ENCODE results near the gene GOLT1B.

- no peak for TF ChIP-seq TFAP4 (IDR thresholded peaks at IDR 0.05; ENCODE audit: borderline replicate concordance, low read depth)
- TF ChIP-seq JUND (CRISPR knock-in tag; IDR thresholded peaks at IDR 0.05): no peak
- TF ChIP-seq ZFX (CRISPR knock-in tag; IDR thresholded peaks at IDR 0.05; ENCODE audit: low read depth): no peak
- TF ChIP-seq JUNB (CRISPR knock-in tag; IDR thresholded peaks at IDR 0.05; ENCODE audit: borderline replicate concordance): no peak
- TF ChIP-seq ATF6 (CRISPR knock-in tag; conservative IDR thresholded peaks at IDR 0.05): no peak
- no peak for TF ChIP-seq PATZ1 (CRISPR knock-in tag; IDR thresholded peaks at IDR 0.05)
- no peak for TF ChIP-seq ZNF430 (CRISPR knock-in tag; IDR thresholded peaks at IDR 0.05)
- TF ChIP-seq POLR2A (IDR thresholded peaks at IDR 0.05; ENCODE audit: insufficient read depth in 1 of 2, low read depth in 2 of 2, low read length in 2 of 2): no peak
- TF ChIP-seq CTCF (CRISPR knock-in tag; IDR thresholded peaks at IDR 0.05): no peak
- no peak for TF ChIP-seq BHLHE40 (IDR thresholded peaks at IDR 0.05; ENCODE audit: low read length)
- no peak for TF ChIP-seq ZNF792 (CRISPR knock-in tag; IDR thresholded peaks at IDR 0.05)
- TF ChIP-seq TMF1 (CRISPR knock-in tag; IDR thresholded peaks at IDR 0.05; ENCODE audit: low read depth): no peak
- no peak for TF ChIP-seq ZNF761 (CRISPR knock-in tag; conservative IDR thresholded peaks at IDR 0.05)
Observed at GRCh38 chr12:21472197-21472823, 29.3 kb upstream of the GOLT1B start.

Data from HepG2 (cell line).